Head of caudate nucleus (tissue), 42 donors: ENCODE measurements around the gene SHB.

Experiments
- DNase-seq, 42 donors: peaks; one replicate each; pipeline versions ENCODE4 v3.0.0 to v3.0.0-alpha.2; 2020 to 2021; ENCODE audit warnings: mixed read lengths in 7 of 42
- intact Hi-C: fragments of 100-400 bp; cut with DNase I; formaldehyde crosslinking; loops from one replicate; pipeline ENCODE4 v1.15.0; 2022

Gene SHB

GRCh38 chr9:37922363-37923117, 146.5 kb downstream of the SHB start:
- intact Hi-C loops: no loop called here
- peak in 5 of 42 donors; percentile 7 to 14 (median 12) for DNase-seq

GRCh38 chr9:37921546-37922300, 147.3 kb downstream of the SHB start:
- DNase-seq: peak in 8 of 42 donors; percentile 8 to 67 (median 34)
- intact Hi-C loops: no loop called here

GRCh38 chr9:37921168-37921510, 147.9 kb downstream of the SHB start:
- DNase-seq: peak in 3 of 42 donors; percentile 4 to 42 (median 22)
- intact Hi-C loops: no loop called here

- DNase-seq: peak in 5 of 42 donors; percentile 28 to 62 (median 32)
These were observed 148.4 kb downstream of the SHB start for GRCh38 chr9:37920471-37921167.

GRCh38 chr9:37919956-37920335, 149.1 kb downstream of the SHB start:
- peak in 2 of 42 donors; percentile 7 to 31 for DNase-seq
- intact Hi-C loops: loop anchor here (10.0 kb wide), 1 partner anchor 45 kb away; no protein-coding TSS in a partner anchor

More at GRCh38 chr9:37920471-37921167, 148.4 kb downstream of the SHB start:
- intact Hi-C loops: no loop called here

GRCh38 chr9:37919246-37919955, 149.6 kb downstream of the SHB start:
- intact Hi-C loops: loop anchor here (10.0 kb wide), 1 partner anchor 45 kb away; no protein-coding TSS in a partner anchor
- DNase-seq: peak in 4 of 42 donors; percentile 5 to 12 (median 10)

GRCh38 chr9:37918665-37919170, 150.3 kb downstream of the SHB start:
- intact Hi-C loops: loop anchor here (10.0 kb wide), 1 partner anchor 46 kb away; no protein-coding TSS in a partner anchor
- DNase-seq: peak in 3 of 42 donors; percentile 3 to 32 (median 7)

GRCh38 chr9:37917801-37918664, 151.0 kb downstream of the SHB start:
- intact Hi-C loops: loop anchor here (10.0 kb wide), 1 partner anchor 47 kb away; no protein-coding TSS in a partner anchor
- DNase-seq: peak in 4 of 42 donors; percentile 16 to 41 (median 19)

- intact Hi-C loops: loop anchor here (10.0 kb wide), 1 partner anchor 47 kb away; no protein-coding TSS in a partner anchor
- DNase-seq: peak in 4 of 42 donors; percentile 11 to 45 (median 18)
These were observed 151.7 kb downstream of the SHB start for GRCh38 chr9:37917313-37917731.

GRCh38 chr9:37916471-37917312, 152.3 kb downstream of the SHB start:
- peak in 31 of 42 donors; percentile 46 to 84 (median 66) for DNase-seq
- intact Hi-C loops: loop anchor here (10.0 kb wide), 1 partner anchor 48 kb away; no protein-coding TSS in a partner anchor

GRCh38 chr9:37915911-37916470, 153.0 kb downstream of the SHB start:
- intact Hi-C loops: loop anchor here (10.0 kb wide), 1 partner anchor 49 kb away; no protein-coding TSS in a partner anchor
- DNase-seq: peak in 5 of 42 donors; percentile 23 to 62 (median 41)

GRCh38 chr9:37914701-37915358, 154.2 kb downstream of the SHB start:
- intact Hi-C loops: loop anchor here (5.0 to 10.0 kb wide), 3 partner anchors 50 to 447 kb away; no protein-coding TSS in a partner anchor
- DNase-seq: peak in 3 of 42 donors; percentile 14 to 35 (median 16)

GRCh38 chr9:37914154-37914551, 154.9 kb downstream of the SHB start:
- intact Hi-C loops: loop anchor here (5.0 to 10.0 kb wide), 3 partner anchors 51 to 448 kb away; no protein-coding TSS in a partner anchor
- DNase-seq: peak in 2 of 42 donors; percentile 24 to 43

- intact Hi-C loops: loop anchor here (1.0 to 10.0 kb wide), 4 partner anchors 51 to 449 kb away; no protein-coding TSS in a partner anchor
- peak; percentile 68 to 97 (median 92) for DNase-seq
These were observed 155.4 kb downstream of the SHB start for GRCh38 chr9:37913480-37914153.
